GM21381 (cell line): ENCODE data around the gene IMMP2L.
A peak's percentile ranks its signal among the peaks of the same experiment; 100 is the strongest.
"Not testable (repeated sequence)": the region's sequence is repeated elsewhere in the genome, so short reads cannot be mapped to it uniquely, and the experiment has no call there.

Experiments
- ATAC-seq: cut with Tn5 transposase; IDR thresholded peaks from one replicate; pipeline ENCODE4 v1.9.1; 2021; ENCODE audit warnings: mild to moderate bottlenecking, moderate library complexity; ENCODE audit not compliant: unreplicated experiment

IMMP2L gene

DNA sequence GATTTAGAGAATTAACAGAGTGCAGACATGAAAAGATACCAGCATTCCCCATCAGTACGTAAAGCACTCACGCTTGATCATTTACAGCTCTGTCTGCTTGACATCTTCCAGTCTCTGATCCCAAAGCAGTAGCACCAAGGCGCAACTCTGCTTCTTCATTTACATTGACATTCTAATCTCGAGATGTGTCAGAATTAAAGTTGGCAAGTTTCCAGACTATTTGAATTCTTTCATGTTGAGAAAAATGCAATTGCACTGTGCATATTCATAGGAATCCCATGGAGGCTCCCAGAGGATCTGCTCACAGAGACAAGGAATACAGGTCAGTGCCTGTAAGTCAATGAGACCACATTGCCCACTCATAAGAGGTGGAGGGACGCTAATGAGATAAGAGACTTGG is 287.4 kb downstream of the IMMP2L start:
- no peak for ATAC-seq

DNA sequence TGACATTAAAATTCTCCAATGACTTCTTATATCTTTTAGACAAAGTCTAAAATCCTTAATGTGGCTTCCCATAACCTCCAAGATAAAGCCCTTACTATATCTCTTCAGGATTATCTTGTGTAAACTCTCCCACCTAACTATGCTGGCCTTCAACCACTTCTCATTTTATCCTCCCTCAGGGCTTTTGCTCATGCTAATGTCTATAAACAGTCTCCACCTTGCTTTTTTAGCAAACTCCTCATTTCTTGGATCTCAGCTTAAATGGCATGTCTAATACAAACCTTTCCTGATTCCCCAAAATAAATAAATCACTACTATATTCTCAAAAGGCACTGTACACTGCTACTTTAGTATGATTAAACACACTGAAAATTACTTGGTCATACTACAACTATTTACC is 290.2 kb downstream of the IMMP2L start:
- ATAC-seq: no peak

DNA sequence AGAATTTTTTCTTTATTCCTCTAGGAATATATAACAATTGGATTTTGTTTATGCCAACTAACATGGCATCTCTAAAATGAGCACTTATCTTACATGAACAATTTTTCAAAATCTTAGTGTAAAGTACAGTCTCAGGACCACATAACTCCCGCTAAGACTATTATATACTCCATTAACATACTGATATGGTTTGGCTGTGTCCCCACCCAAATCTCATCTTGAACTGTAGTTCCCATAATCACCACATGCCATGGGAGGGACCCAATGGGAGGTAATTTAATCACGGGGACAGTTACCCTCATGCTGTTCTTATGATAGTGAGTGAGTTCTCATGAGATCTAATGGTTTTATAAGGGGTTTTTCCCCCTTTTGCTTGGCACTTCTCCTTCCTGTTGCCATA is 291.5 kb downstream of the IMMP2L start:
- ATAC-seq: not testable (repeated sequence)

DNA sequence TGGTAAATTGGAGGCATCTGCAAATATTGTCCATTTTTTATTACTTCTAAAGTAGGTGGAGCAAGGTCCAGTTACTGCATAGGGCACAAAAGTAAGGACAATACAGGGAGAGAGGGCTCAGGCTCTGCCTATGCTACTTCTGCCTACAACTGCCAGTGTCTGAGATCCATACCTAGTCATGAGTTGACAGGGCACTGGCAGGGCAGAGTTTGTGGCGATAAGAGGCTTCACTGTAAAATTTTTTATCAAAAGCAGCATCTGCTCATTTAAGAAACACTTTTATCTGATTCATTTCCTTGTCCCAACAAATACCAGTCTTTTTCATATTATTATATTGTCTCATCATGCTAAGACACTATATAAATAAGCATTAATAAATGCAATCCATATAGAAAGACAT is 293.4 kb downstream of the IMMP2L start:
- no peak for ATAC-seq

DNA sequence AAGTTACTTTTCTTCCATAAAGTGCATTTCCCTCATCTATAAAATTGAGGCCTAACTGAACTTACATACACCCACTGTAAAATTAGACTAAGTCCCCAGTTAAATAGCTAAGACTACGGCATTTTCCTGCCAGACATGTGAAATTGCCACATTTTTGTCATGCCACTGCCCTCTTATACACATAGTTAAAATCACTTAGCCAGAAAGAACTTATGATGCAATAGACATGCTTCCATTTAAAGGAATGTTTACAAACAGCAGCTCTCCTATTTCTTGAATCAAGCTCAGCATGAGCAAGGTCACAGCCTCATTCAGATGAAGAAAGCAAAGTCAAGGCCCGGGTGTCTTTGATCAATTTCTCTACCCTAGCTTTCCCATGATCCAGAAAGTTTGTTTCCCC is 295.7 kb downstream of the IMMP2L start:
- ATAC-seq: no peak

DNA sequence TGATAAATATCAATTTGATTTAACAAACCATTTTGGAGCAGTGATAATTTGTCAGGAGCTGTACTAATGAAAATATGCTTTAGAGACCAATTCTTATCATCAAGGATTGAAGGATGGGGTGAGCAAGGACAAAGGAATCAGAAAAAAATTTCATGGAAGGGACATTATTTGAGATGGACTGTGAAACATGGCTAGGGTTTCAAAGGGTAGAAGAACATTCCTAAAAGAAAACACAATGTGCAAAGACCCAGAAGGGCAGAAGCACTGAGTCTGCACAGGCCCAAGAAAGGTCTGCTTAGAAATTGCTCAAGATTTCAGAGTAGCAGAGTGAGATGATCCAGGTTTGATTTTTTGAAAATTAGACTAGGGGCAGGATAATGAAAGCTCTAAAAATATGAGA is 296.9 kb downstream of the IMMP2L start:
- no peak for ATAC-seq

DNA sequence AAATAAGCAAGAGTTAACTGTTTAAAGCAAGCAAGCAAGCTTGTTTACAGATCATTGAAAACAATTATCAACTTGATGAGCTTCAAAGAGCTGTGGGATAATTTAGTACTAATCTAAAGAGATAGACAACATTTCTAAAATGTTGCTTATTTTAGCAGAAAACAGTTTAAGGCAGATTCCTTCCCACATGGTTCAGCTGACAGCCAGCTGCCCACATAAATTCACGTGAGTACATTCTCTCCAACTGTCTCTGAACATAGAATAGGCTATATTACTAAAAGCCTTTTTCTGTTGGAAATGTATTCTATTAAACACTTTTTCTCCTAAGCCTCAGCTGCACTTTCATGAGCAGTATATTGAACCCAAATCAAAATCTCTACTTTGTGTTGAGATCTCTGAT is 297.3 kb downstream of the IMMP2L start:
- ATAC-seq: no peak

DNA sequence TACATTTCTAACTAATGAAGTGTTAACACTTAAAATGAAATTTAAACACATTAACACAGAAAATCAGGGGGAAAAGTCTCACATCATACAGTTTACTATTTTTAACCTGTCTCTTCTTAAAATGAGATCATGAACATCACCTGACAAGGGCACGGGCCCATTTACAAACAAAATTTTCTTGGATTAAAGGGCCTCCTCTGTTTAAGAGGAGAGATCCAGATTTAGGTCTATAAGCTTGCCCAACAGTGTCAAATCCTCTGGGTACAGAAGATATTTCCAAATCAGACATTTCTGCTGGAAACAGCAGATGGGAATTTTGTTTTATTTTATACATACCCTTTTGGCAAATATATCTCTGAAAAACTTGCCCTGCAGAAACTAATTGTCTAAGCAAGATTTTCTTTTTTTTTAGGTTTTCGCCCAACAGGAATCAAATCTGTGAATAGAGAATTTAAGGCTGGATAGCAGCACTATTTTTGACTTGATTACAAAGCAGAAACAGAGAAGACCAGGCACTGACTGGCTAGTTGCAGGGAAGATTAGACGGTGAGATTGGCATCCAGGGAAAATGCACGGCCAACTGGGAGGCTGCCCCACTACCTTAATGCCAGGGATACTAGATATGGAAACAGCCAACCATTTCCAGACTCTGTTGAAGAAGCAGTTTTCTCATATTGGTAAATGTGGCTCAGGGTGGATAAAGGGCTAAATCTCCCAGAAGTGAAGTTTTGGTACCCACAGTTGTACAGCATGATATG is 298.0 kb downstream of the IMMP2L start:
- no peak for ATAC-seq

DNA sequence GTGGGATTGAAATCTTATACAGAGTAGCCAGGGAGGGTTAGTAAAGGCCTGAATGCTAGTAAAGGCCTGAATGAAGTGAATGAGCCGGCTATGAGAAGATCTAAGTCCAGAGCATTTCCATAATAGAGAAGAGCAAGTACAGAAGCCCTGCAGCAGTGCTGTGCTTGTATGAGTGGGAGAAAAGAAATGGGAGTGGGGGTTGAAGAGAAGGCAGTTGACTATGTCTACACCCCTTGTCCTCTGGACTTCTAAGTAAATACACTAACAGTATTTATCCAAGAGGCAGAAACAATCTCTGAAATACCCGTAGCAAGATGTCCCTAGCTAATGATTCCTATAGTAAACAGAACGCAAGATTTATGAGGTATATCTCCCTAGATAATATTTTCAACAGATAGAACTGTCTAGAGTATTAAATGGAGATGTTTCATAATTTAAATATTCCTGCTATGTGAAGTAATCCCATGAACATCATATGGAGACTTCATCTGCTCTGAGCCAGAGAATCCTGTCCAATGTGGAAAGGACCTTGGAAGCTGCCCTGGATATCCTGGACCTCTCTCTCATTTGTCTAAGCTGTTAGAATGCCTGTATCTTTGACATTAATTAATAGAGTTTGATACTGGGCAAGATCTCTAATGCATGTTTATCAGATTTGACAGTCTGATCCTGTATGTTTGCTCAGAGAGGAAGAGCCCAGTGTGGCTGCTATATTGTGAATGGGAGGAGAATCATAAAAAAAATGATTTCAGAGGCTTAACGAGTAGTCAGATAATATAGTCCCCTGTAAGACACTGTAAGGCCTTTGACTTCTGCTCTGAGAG is 299.8 kb downstream of the IMMP2L start:
- no peak for ATAC-seq

DNA sequence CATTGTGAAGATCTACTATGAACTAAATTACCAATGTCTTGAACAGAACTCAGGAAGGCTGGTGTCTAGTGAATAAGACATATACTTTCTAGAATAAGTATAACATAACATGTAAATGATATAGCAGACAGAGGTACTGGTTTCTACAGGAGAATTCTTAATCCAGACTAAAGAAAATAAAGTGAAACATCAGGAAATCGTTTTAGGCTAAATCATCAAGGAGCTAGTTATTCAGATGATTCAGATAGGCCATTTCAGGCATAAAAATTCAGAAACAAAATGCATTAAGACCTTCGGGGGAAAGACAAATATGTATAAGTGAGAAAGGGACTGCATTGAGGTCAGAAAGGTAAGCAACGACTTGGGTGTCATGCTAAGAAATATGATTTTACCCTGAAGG is 300.8 kb downstream of the IMMP2L start:
- ATAC-seq: no peak

DNA sequence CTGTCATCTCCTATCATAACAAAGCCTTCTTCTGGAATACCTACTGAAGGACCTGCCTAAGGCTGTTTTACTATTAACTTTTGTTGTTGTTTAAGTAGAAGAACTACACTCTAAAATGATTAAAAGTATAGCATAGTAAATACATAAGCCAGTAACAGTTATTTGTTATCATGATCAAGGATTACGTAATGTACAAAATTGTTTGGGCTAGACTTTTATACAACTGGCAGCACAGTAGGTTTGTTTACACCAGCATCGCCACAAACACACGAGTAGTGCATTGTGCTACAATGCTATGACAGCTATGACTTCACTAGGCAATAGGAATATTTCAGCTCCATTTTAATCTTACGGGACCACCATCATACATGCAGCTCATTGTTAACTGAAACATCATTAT is 302.3 kb downstream of the IMMP2L start:
- ATAC-seq: no peak

DNA sequence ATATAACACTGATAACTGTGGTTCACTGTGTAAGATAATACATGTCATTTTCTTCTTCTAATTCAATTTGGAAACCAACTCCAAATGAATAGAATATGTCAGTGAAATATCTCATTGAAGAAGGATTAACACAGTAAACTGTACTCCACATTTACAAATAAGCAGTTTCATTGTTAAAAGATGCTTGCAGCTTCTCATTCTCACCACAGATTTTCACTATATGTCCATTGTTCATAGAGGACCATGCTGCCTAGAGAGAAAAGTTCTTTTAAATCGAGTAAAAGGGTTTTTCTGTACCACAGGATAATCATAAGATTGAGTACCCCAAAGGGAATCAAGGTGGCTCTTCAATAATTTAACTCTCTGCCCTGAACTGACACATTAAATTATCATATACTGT is 305.9 kb downstream of the IMMP2L start:
- no peak for ATAC-seq

DNA sequence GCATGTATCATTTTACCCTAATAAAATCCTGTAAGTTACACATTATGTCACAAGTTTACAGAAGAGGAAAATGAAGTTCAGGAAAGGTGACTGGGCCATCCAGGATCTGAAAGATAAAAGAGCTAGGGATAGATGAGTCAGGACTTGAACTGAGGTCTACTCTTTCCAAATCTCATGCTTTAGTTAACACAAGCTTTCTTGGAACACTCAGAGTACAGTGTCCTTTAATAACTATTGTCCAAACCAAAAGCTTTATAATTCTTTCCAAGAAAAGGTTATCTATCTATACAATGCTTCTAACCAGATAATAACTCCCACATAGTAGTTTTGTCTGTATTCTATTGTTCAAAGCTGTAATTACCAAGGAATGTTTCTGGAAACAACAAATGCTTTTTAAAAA is 306.7 kb downstream of the IMMP2L start:
- ATAC-seq: no peak

DNA sequence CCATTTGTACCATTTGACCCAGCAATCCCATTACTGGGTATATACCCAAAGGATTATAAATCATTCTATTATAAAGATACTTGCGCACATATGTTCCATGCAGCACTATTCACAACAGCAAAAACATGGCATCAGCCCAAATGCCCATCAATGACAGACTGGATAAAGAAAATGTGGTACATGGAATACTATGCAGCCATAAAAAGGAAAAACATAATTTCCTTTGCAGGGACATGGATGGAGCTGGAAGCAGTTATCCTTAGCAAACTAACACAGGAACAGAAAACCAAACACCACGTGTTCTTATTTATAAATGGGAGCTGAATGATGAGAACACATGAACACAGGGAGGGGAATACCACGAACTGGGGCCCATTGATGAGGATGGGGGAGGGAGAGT is 310.9 kb downstream of the IMMP2L start:
- ATAC-seq: not testable (repeated sequence)

DNA sequence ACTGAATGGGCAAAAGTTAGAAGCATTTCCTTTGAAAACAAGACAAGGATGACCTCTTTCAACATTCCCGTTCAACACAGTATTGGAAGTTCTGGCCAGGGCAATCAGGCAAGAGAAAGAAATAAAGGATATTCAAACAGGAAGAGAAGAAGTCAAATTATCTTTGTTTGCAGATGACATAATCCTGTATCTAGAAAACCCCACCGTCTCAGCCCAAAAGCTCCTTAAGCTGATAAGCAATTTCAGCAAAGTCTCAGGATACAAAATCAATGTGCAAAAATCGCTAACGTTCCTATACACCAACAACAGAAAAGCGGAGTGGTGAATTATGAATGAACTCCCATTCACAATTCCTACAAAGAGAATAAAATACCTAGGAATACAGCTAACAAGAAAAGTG is 312.5 kb downstream of the IMMP2L start:
- not testable (repeated sequence) for ATAC-seq

DNA sequence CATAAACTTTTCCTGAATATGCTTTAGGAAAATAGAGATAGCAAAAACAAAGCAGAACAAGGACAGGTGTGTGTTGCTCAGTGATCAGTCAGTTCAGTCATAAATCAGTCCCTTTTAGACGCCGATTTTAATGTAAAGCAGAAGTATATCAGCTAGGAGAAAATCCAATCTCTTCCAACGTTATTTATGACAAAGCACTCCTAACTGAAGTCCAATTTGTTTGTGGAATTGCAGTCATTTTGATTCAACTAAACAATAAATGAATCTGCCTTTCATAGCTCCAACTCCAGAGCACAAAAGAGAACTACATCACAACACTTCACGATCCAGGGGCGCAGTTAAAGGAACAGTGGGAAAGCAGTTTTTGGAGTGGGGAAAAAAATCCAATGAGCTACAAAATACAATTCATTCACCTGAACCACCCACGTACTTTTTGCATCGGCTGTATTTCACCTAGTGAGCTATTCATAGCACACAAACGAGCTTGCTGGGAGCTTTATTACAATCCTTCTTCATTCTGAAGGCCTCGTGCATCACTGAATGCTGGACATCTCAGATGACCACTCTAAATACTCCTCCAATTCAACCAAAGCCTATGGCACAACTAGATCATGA is 320.0 kb downstream of the IMMP2L start:
- ATAC-seq: no peak

DNA sequence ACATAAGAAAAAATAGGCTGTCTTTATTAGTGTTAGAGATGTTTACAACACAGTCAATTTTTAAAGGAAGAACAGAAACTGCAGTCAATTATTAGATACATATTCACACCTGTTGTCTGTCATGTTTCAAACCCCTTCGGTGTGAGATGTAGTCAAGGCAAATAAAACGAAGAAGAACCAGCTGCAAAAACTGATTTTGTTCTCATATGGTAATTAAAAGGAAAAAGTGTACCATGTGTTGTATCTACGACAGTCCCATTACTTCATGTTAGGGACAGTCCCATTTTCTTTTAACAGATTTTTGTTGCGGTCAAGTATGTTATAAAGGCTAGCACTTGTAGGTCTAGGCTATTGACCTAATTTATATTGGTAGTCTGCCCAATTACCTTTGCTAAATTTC is 321.9 kb downstream of the IMMP2L start:
- ATAC-seq: peak; percentile 48

DNA sequence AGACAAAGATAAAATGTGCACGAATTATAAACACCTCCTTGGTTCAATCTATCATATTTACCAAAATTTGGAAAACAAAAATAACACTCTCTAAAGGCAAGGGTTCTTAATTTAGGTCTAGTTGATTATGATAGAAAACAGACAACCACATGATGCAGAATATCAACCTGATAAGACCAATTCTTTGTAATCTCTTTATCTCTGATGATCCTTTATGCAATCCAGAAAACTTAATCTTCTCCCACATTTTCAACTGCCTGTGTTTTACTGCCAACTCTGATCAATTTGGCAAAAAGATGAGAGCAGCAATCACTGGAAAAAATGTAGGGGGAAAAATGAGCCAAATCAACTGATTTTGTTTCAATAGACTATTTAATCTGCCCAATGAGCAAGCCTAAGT is 322.9 kb downstream of the IMMP2L start:
- ATAC-seq: no peak

DNA sequence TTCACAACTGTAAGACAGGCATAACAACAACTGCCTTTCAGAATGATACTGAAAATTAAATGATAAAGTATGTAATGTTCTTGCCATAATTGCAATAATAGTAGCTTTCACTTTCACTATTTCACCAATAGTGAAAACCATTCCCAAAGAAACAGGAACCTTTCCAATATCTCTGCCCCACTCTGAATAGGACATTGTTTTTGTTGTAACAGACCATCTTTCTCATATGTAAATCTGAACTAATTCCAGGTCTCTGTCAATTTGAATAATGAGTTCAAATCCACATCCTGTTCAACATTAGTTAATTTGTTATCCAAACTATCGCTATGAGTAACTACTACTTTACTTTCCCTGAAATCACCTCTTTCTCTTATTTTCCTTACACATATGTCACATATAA is 323.4 kb downstream of the IMMP2L start:
- no peak for ATAC-seq

DNA sequence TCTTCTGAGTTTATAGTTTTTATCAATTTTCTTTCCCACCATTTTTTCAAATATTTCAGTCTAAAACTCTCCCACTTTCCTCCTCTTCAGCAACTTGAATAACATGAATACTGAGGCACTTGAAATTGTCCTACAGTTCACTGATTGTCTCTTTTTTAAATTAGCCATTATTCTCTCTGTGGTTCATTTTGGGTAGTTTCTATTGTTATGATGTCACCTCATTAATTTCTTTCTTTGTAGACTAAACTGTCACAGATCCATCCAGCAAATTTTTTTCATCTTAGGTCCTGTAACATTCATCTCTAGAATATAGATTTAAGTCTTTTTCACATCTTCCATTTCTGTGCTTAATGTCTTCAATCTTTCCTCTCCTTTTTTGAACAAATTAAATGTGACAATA is 326.6 kb downstream of the IMMP2L start:
- ATAC-seq: no peak

DNA sequence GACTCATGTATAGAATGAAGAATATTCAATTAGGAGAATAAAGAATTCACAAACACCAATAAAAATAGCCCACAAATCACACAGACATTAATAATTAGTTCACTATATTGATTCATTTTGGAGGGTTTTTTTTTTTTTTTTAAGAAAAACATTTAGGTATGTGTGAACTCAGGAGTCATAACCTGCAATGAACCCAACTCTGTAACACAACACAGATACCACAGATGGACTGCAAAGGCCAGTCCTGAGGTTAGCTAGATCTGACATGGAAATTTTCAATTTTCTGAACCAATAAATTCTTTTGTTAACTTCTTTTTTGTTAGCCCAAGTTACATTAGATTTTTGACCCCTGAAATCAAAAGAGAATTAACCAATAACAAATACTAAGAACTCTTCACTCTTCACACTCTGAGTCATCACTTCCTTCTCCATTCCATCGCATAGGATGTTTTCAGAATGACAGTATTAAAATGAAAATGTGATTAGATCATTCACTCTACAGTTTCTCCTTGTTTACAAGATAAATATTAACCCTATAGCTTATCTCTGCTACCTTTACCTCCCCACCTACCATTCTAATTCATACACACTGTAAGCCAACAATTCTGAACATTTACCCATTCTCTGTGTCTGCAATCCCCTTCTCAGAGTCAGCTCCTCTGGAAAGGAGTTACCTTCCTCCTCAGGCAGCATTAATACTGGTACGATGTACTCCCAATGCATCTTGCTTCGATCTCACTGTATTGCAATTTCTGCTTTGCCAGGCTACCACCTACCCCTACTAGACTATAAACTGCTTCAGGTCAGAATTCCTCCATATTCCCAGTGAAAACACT is 329.8 kb downstream of the IMMP2L start:
- ATAC-seq: peak; percentile 94
